HEK293 (cell line): ENCODE results near the gene CREB5.

Experiments
- CTCF ChIA-PET: fragments of 350-600 bp; formaldehyde crosslinking; extraction: SDS; loops from one replicate; lab custom pipeline; 2021; ENCODE audit warnings: antibody characterized with exemption; lab: Yijun Ruan, JAX
- POLR2A ChIA-PET: fragments of 300-600 bp; formaldehyde crosslinking; extraction: SDS; loops from one replicate; lab custom pipeline; 2020; ENCODE audit warnings: antibody characterized with exemption, inconsistent platforms; lab: Yijun Ruan, JAX
- H3K27ac ChIP-seq: fragments of 200-500 bp; sonication (Bioruptor generic); 2 replicates; pipeline ENCODE4 v1.5.1; 2014; ENCODE audit warnings: low read depth, low read length, control low read depth, inconsistent platforms; ENCODE audit errors: extremely low read depth
- H3K36me3 ChIP-seq, 2 experiments: fragments of 200-500 bp in 1 of 2; sonication (Bioruptor generic) in 1 of 2; 1 replicate in 1 of 2; 2 replicates in 1 of 2; pipeline ENCODE4 v1.5.1; 2014 to 2017; ENCODE audit warnings: inconsistent platforms in 2 of 2, low read length in 2 of 2; ENCODE audit not compliant: control insufficient read depth in 2 of 2, insufficient read depth in 1 of 2
- H3K4me1 ChIP-seq: fragments of 200-500 bp; sonication (Bioruptor generic); 2 replicates; pipeline ENCODE4 v1.5.1; 2014; ENCODE audit warnings: mild to moderate bottlenecking, low read length, inconsistent platforms; ENCODE audit not compliant: control insufficient read depth, insufficient read depth
- H3K4me3 ChIP-seq: 2 replicates; pipeline ENCODE4 v1.5.1; 2011; ENCODE audit warnings: low read depth, mild to moderate bottlenecking, control low read depth, low read length, moderate library complexity
- H3K9me3 ChIP-seq: fragments of 200-500 bp; sonication (Bioruptor generic); 2 replicates; pipeline ENCODE4 v1.5.1; 2014; ENCODE audit warnings: low read depth, low read length, inconsistent platforms; ENCODE audit not compliant: control insufficient read depth, insufficient read depth
- FEZF1 ChIP-seq: fragments of 450-650 bp; formaldehyde crosslinking; IDR thresholded peaks from 2 replicates; pipeline ENCODE4 v1.5.1; 2016; ENCODE audit warnings: missing biosample characterization, missing genetic modification characterization
- GFI1B ChIP-seq: fragments of 450-650 bp; formaldehyde crosslinking; IDR thresholded peaks from 2 replicates; pipeline ENCODE4 v1.5.1; 2016; ENCODE audit warnings: missing biosample characterization, missing genetic modification characterization
- GLI4 ChIP-seq: fragments of 450-650 bp; formaldehyde crosslinking; IDR thresholded peaks from 2 replicates; pipeline ENCODE4 v1.5.1; 2016; ENCODE audit warnings: missing biosample characterization, missing genetic modification characterization
- KLF9 ChIP-seq: fragments of 450-650 bp; formaldehyde crosslinking; IDR thresholded peaks from 2 replicates; pipeline ENCODE4 v1.5.1; 2016; ENCODE audit warnings: missing biosample characterization, missing genetic modification characterization, low read depth
- MZF1 ChIP-seq: fragments of 450-650 bp; formaldehyde crosslinking; IDR thresholded peaks from 2 replicates; pipeline ENCODE4 v1.5.1; 2017; ENCODE audit warnings: missing biosample characterization, missing genetic modification characterization, borderline replicate concordance
- OSR2 ChIP-seq: fragments of 450-650 bp; formaldehyde crosslinking; IDR thresholded peaks from 2 replicates; pipeline ENCODE4 v1.5.1; 2016; ENCODE audit warnings: missing biosample characterization, missing genetic modification characterization
- PATZ1 ChIP-seq: fragments of 450-650 bp; formaldehyde crosslinking; IDR thresholded peaks from 2 replicates; pipeline ENCODE4 v1.5.1; 2016; ENCODE audit warnings: missing biosample characterization, missing genetic modification characterization
- REST ChIP-seq: fragments of 450-650 bp; formaldehyde crosslinking; IDR thresholded peaks from 2 replicates; pipeline ENCODE4 v1.5.1; 2016; ENCODE audit warnings: missing biosample characterization, missing genetic modification characterization
- TSHZ1 ChIP-seq: fragments of 450-650 bp; formaldehyde crosslinking; IDR thresholded peaks from 2 replicates; pipeline ENCODE4 v1.5.1; 2016; ENCODE audit warnings: missing biosample characterization, missing genetic modification characterization, borderline replicate concordance
- ZFP3 ChIP-seq: fragments of 450-650 bp; formaldehyde crosslinking; IDR thresholded peaks from 2 replicates; pipeline ENCODE4 v1.5.1; 2016; ENCODE audit warnings: low read depth, missing biosample characterization, missing genetic modification characterization
- ZNF121 ChIP-seq: fragments of 450-650 bp; formaldehyde crosslinking; IDR thresholded peaks from 2 replicates; pipeline ENCODE4 v1.5.1; 2016; ENCODE audit warnings: missing biosample characterization, missing genetic modification characterization
- ZNF169 ChIP-seq: fragments of 450-650 bp; formaldehyde crosslinking; IDR thresholded peaks from 2 replicates; pipeline ENCODE4 v1.5.1; 2016; ENCODE audit warnings: missing biosample characterization, missing genetic modification characterization
- ZNF175 ChIP-seq: fragments of 450-650 bp; formaldehyde crosslinking; IDR thresholded peaks from 2 replicates; pipeline ENCODE4 v1.5.1; 2016; ENCODE audit warnings: missing biosample characterization, missing genetic modification characterization
- ZNF23 ChIP-seq: fragments of 450-650 bp; formaldehyde crosslinking; IDR thresholded peaks from 2 replicates; pipeline ENCODE4 v1.5.1; 2016; ENCODE audit warnings: missing biosample characterization, missing genetic modification characterization, borderline replicate concordance
- ZNF266 ChIP-seq: fragments of 450-650 bp; formaldehyde crosslinking; IDR thresholded peaks from 2 replicates; pipeline ENCODE4 v1.5.1; 2016; ENCODE audit warnings: missing biosample characterization, missing genetic modification characterization, low read depth
- ZNF433 ChIP-seq: fragments of 450-650 bp; formaldehyde crosslinking; IDR thresholded peaks from 2 replicates; pipeline ENCODE4 v1.5.1; 2016; ENCODE audit warnings: missing biosample characterization, missing genetic modification characterization, low read depth
- ZNF654 ChIP-seq: fragments of 450-650 bp; formaldehyde crosslinking; IDR thresholded peaks from 2 replicates; pipeline ENCODE4 v1.5.1; 2016; ENCODE audit warnings: low read depth, missing biosample characterization, missing genetic modification characterization
- ZNF747 ChIP-seq: fragments of 450-650 bp; formaldehyde crosslinking; IDR thresholded peaks from 2 replicates; pipeline ENCODE4 v1.5.1; 2016; ENCODE audit warnings: missing biosample characterization, missing genetic modification characterization
- ZNF776 ChIP-seq: fragments of 450-650 bp; formaldehyde crosslinking; IDR thresholded peaks from 2 replicates; pipeline ENCODE4 v1.5.0; 2017; ENCODE audit warnings: missing biosample characterization, missing genetic modification characterization, borderline replicate concordance
- ZNF837 ChIP-seq: fragments of 450-650 bp; formaldehyde crosslinking; IDR thresholded peaks from 2 replicates; pipeline ENCODE4 v1.5.1; 2016; ENCODE audit warnings: missing biosample characterization, missing genetic modification characterization
- TF ChIP-seq, protein P1 (sequence below): fragments of 450-650 bp; formaldehyde crosslinking; IDR thresholded peaks from 2 replicates; pipeline ENCODE4 v1.5.1; 2017; ENCODE audit warnings: missing biosample characterization, missing genetic modification characterization

CREB5 gene

GRCh38 chr7:28539289-28539981, 127.1 kb downstream of the CREB5 start:
- H3K27ac ChIP-seq: no peak overlapping the region
- H3K9me3 ChIP-seq: no peaks in the 10 kb centered on the region
- no peak overlapping the region for H3K4me3 ChIP-seq
- ChIA-PET CTCF (no interaction called here), POLR2A (no interaction called here)
- no peaks in the 10 kb centered on the region for H3K36me3 ChIP-seq
- TF ChIP-seq ZNF169 (no peak), ZNF837 (tag by site-specific recombination) (no peak), PATZ1 (tag by site-specific recombination) (no peak), MZF1 (tag by site-specific recombination) (no peak), ZNF776 (tag by site-specific recombination) (no peak)
- peaks cover 25% of the 10 kb centered on the region for H3K4me1 ChIP-seq

DNA sequence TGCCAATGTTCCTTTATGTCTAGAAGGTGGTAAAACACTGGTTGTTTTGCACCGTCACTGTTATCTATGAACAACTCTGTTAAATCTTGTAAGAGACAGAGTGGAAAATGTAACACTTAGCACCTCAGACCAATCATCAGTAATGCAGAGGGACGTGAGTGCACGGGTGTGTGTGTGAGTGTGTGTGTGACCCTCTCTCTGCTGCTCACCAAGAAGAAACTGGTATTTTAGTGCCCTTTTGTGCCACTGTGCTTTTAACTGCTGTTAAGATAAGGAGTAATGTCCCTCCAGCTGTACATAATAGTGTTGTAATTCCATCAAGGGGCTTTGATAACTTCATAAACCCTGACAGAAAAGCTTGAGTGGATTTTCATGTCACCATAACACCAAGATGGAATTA, 130.1 kb downstream of the CREB5 start:
- H3K4me1 ChIP-seq: peaks cover 28% of the 10 kb centered on the region
- no peak overlapping the region; the same call in 1 of the 2 replicates for H3K27ac ChIP-seq
- POLR2A ChIA-PET: no interaction called here
- H3K4me3 ChIP-seq: no peak overlapping the region
- H3K36me3 ChIP-seq: no peaks in the 10 kb centered on the region
- CTCF ChIA-PET: no interaction called here
- peaks cover 2% of the 10 kb centered on the region; the same call in 1 of the 2 replicates for H3K9me3 ChIP-seq
- TF ChIP-seq ZNF121 (tag by site-specific recombination) (no peak), ZNF433 (no peak), ZNF654 (tag by site-specific recombination) (no peak), TSHZ1 (no peak), GLI4 (no peak), ZNF266 (tag by site-specific recombination) (no peak), FEZF1 (tag by site-specific recombination) (peak; percentile 98), KLF9 (no peak), ZFP3 (tag by site-specific recombination) (no peak), ZNF23 (tag by site-specific recombination) (no peak), OSR2 (tag by site-specific recombination) (peak; percentile 79), GFI1B (tag by site-specific recombination) (no peak), ZNF175 (tag by site-specific recombination) (no peak), REST (tag by site-specific recombination) (no peak), ZNF747 (no peak)
- TF ChIP-seq, protein P1, sequence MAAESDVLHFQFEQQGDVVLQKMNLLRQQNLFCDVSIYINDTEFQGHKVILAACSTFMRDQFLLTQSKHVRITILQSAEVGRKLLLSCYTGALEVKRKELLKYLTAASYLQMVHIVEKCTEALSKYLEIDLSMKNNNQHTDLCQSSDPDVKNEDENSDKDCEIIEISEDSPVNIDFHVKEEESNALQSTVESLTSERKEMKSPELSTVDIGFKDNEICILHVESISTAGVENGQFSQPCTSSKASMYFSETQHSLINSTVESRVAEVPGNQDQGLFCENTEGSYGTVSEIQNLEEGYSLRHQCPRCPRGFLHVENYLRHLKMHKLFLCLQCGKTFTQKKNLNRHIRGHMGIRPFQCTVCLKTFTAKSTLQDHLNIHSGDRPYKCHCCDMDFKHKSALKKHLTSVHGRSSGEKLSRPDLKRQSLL: no peak
